ENCODE measurements around the gene ZER1.

The ZER1 gene

GRCh38 chr9:128729766-128730517 lies 41.8 kb downstream of the ZER1 start:
- no peak overlapping the region for H3K4me3 ChIP-seq (ENCODE audit: low read depth, low read length)
- CTCF ChIA-PET, result no interaction called here
- POLR2A ChIA-PET, result no interaction called here
- no peak for TF ChIP-seq CTCF (IDR thresholded peaks at IDR 0.05; ENCODE audit: insufficient read depth, low read length, missing control alignments)
- DNase-seq (ENCODE audit: low read depth, low spot score), result no peak

- H3K4me3 ChIP-seq (ENCODE audit: low read depth, low read length), result no peak overlapping the region
- ChIA-PET POLR2A (no interaction called here), CTCF (interaction anchor here (1.9 kb wide), 1 partner anchor 27 kb away, joined by 9 read pairs; the partner anchor contains the start of gene PKN3)
- TF ChIP-seq CTCF (IDR thresholded peaks at IDR 0.05; ENCODE audit: insufficient read depth, low read length, missing control alignments), result no peak
- DNase-seq (ENCODE audit: low read depth, low spot score), result no peak
These were observed 42.4 kb downstream of the ZER1 start for GRCh38 chr9:128729302-128729701.

GRCh38 chr9:128728298-128728697 lies 43.4 kb downstream of the ZER1 start:
- TF ChIP-seq CTCF (IDR thresholded peaks at IDR 0.05; ENCODE audit: insufficient read depth, low read length, missing control alignments), result no peak
- no peak overlapping the region for H3K4me3 ChIP-seq (ENCODE audit: low read depth, low read length)
- no peak for DNase-seq (ENCODE audit: low read depth, low spot score)
- ChIA-PET POLR2A (no interaction called here), CTCF (interaction anchor here (1.0 to 1.9 kb wide), 2 partner anchors 26 to 90 kb away, joined by 4 to 9 read pairs; partner anchors contain the start of genes ENDOG and PKN3)

GRCh38 chr9:128727640-128728248 lies 44.0 kb downstream of the ZER1 start:
- POLR2A ChIA-PET, result no interaction called here
- CTCF ChIA-PET, result interaction anchor here (1.0 to 1.9 kb wide), 2 partner anchors 26 to 90 kb away, joined by 4 to 9 read pairs; partner anchors contain the start of genes ENDOG and PKN3
- TF ChIP-seq CTCF (IDR thresholded peaks at IDR 0.05; ENCODE audit: insufficient read depth, low read length, missing control alignments), result no peak
- no peak overlapping the region for H3K4me3 ChIP-seq (ENCODE audit: low read depth, low read length)
- no peak for DNase-seq (ENCODE audit: low read depth, low spot score)

- peak overlapping the region; percentile 74 for H3K4me3 ChIP-seq (ENCODE audit: low read depth, low read length)
- CTCF ChIA-PET, result interaction anchor here (1.0 to 3.2 kb wide), 6 partner anchors 9 to 93 kb away, joined by 3 to 46 read pairs (median 8); partner anchors contain the start of genes ENDOG and PKN3
- POLR2A ChIA-PET, result no interaction called here
- TF ChIP-seq CTCF (IDR thresholded peaks at IDR 0.05; ENCODE audit: insufficient read depth, low read length, missing control alignments), result no peak
- DNase-seq (ENCODE audit: low read depth, low spot score), result no peak
These were observed 46.9 kb downstream of the ZER1 start for GRCh38 chr9:128724744-128725211.

Data from AG04449 (cell line).